GM21423 (cell line): ENCODE data around the gene RSPRY1.

Experiments used
- ATAC-seq: cut with Tn5 transposase; IDR thresholded peaks from one replicate; pipeline ENCODE4 v1.9.1; 2021; ENCODE audit warnings: mild to moderate bottlenecking, moderate library complexity; ENCODE audit not compliant: unreplicated experiment

The RSPRY1 gene

DNA sequence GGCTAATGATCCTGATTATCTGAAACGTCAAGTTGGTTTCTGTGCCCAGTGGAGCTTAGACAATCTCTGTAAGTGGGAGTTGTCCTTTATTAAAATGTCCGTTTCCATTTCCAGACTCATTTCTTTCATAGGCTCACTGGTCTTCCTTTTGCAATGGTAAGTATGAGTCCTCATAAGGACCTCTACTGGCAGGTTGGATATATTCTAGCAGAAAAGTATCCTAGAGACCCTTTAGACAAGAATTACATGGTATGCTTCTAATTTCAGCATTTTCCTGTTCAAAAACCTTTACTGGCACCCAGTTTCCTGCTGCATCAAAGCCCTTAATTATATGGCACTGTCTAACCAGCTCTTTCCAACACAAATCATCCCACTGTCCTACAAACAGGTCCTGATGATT, 30.8 kb downstream of the RSPRY1 start:
- no peak for ATAC-seq

DNA sequence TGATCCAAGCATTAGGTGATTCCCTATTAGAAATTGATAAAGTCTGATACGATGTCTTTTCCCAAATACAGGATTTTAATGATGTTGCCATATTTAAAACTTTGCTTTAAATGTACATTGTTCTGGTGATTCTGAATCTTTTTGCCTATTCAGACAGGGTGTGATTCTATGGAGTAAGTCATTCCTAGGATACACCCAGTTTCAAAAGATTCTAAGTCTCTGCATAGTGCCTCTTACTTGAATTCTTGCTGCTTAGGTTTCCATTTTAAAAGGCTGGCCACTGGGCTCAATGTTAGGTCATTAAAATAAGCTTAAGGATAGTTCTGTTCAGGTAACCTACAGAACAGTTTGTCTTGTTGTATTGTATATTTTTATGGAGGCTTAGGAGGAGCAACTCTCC, 36.9 kb downstream of the RSPRY1 start:
- no peak for ATAC-seq

DNA sequence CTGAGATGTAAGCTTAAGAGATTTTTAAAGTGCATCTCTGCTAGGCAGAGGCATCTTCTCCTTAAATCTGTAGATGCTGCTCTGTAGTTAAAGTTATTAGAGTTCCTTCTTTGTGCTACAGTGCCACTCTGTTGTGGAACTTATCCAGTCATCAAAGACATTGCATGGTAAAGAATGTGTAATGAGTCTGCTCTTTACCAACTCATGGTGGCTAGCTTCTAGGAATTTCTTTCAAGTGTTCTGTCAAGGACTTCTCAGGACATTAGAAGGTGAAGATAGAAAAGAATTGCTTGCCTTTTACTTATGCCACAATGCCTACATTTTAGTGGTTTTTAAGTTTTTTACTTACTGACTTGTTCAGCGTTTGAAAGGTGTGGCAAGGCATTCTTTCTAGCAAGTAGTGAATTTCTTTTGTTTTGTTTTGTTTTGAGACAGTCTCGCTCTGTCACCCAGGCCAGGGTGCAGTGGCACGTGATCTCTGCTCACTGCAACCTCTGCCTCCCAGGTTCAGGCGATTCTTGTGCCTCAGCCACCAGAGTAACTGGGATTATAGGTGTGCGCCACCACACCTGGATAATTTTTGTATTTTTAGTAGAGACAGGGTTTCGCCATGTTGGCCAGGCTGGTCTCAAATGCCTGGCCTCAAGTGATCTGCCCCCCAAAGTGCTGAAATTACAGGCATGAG, 38.7 kb downstream of the RSPRY1 start:
- ATAC-seq = no peak

DNA sequence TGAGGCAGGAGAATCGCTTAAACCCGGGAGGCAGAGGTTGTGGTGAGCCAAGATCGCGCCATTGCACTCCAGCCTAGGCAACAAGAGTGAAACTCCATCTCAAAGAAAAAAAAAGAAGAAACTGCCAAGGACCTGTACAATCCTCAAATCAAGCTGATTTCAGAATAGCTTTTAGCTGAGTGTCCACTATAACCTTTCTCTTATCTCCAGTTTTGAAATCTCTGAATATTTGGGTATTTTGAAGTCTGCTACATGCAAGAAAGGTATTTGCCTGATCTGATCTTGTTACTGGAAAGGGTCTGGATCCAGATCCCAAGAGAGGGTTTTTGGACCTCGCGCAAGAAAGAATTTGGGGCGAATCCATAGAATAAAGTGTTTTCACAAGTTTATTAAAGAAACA, 39.8 kb downstream of the RSPRY1 start:
- no peak for ATAC-seq

DNA sequence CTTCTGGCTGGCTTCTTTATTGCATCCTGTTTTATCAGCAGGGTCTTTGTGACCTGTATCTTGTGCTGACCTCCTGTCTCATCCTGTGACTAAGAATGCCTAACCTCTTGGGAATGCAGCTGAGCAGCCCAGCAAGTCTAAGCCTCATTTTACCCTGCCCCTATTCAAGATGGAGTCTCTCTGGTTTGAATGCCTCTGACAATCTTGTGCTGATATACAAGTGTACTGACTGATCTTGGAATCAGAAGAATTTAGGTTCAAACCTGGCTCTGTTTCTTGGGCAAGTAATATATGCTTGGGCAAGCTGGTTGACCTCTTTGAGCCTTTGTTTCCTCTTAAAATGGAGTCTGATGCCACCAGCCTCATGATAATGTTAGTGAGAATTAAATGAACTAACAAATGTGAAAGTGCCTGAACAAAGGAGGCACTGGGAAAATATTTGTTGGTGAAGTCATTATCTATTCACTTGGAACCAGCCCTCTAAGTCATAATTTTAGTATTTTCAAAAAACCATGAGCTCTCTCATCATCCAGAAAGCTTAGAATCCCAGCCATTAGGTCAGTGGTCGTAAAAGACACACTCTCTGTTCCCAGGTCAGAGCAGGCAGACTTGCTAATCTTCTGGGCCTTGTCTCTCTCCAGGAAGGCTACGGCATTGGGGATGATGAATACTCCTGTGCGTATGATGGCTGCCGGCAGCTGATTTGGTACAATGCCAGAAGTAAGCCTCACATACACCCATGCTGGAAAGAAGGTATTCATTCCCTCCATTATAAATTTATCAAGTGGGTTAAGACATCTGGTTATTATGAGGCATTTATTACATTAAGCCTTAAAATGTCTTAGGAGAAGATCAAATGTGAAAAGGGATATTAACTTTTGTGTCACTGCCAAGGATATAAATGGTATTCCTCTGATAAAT, 40.8 kb downstream of the RSPRY1 start:
- ATAC-seq = no peak

DNA sequence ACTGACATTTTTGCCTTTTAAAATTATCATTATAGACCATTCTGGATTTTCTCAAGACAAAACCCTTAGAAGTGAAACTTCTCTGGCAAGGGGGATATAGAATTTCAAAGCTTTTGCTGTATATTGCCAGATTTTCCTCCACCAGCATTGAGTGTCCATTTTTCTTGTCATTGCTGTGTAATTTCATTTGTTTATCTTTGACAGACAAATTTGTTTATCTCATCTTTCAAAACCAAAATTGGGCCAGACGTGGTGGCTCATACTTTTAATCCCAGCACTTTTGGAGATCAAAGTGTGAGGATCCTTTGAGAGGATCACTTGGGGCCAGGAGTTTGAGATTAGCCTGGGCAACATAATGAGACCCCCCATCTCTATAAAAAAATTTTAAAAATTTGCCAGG, 43.0 kb downstream of the RSPRY1 start:
- no peak for ATAC-seq

DNA sequence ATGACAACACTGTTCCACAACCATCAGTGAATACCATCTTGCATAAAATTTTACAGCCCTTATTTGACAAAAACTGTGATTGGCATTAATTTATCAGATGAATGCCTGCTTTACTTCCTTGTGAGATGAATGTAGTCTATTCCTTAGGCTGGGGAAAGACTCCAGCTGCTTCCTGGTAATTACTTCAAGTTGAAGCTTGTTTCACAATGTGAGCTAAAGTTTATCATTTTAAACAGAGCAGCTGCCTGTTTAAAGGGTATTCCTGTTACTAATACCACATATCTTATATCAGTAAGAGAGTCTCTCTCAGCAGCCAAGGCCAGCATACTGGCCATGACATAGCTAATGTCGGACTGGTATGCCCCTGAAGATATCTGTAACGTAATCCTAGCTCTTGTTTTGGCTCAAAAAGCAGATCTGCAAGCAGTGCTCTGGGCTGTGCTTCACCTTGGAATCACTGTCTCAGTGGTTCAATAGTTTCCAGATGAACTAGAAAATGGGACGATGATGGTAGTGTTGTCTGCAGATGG, 45.8 kb downstream of the RSPRY1 start:
- no peak for ATAC-seq

DNA sequence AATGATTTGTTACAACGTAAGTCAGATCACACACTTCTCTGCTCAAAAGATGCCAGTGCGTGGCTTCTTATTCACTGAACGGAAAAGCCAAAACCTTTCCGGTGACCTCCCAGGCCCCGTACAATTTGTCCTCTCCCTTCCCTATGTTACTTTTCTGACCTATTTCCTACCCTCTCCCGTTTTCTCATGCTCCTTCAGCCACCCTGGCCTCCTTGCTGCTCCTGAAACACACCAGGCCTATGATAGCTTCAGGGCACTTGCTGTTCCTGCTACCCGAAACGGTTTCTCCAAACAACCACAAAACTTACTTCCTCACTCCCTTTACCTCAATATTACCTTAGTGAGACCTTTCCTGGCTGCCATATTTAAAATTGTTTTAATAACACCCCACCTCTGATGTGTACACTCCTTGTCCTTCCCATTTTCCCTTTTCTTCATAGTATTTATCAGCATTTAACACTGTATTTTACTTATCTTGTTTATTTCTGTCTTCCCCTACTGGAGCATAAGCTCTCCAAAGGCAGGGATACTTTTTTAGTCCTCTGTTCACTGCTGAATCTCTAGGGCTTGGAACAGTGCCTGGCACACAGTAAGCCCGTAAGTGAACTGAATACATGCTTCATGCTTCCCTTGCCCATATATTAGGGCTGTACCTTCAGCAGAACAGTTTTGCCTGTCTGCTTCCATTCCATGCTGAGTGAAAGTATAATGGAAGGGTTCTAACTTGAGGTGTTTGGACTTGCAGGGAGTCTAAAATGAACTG, 48.0 kb downstream of the RSPRY1 start:
- ATAC-seq = no peak

DNA sequence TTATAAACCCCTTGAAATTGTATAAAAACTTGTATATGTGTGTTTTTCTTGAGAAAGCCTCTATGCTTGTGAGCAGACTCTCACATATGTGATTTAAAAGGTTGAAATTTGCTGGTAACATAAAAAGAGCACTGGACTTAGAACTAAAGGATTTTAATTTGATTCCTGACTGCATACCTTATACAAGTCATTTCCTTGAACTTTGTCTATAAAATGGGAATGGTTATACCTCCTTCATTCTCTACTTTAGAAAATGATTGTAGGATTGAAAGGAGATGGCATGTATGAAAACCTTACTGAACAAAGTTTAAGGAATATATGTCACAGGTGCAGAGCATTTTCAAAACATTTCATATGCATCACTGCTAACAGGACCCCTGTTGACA, 48.6 kb downstream of the RSPRY1 start:
- no peak for ATAC-seq

DNA sequence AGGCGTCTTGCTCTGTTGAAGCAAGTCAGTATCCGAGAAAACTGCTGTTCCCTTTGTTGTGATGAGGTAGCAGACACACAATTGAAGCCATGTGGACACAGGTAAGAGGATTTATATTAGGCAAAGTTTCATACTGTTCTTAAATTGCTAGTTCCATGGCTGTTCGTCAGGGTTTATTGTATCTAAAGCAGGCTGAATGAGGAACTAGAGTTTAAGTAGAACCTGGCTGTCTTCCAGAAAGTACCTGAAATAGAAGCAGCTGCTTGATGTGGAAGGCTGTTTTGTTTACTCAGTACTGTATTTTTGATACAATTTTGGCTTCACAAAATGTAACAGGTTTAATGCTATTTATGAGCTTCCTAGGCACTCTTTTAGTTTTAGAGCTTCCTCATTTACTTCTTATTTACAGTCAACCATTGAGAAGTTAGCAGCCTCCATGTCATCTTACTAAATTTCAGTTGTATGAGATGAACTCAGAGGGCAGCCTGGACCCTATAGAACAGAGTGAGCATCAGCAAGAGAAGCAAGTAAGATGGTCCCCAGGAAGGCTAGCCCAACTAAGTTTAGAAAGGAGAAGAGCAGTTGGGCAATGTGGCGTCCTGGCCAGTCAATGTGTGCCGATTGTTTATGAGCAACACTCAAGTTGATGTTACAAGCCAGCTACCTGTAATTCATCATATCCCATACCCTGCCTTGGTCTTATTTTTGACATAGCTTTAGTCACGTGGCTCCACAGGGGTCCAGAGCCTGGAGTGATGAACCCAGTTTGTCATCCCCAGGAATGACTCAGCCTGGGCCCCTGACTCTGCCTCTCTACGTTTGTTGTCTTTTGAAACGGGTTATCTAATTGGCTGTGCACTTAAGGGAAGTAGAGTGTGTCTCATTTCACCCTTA, 49.2 kb downstream of the RSPRY1 start:
- no peak for ATAC-seq

DNA sequence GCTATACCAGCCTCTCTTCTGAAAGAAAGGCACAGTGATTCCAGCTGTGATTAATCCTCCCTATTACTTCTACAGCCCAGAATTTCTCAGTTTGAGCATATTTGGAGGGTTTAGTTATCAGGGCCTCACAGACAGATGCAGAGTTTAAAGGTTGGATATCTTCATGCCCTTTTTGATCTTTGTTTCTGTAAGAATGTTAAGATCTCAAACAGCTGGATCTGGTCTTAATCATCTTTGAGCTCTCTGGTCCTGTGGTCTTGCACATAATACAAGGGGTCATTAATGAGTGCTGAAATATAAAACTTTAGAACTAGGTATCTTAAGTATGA, 49.9 kb downstream of the RSPRY1 start:
- no peak for ATAC-seq

DNA sequence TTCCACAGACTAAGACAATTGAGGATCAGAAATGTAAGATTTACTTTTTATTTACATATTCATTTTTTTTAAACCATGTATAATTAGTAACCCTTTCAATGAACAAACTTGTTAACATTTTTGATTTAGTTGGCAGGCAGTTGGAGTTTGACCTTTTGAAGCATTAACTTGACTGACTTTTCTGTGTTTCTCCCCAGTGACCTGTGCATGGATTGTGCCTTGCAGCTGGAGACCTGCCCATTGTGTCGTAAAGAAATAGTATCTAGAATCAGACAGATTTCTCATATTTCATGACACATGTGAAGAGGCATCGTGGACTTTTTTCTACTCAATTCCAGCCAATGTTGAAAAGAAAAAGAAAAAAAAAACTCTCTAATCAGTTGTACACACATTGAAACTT, 52.6 kb downstream of the RSPRY1 start:
- no peak for ATAC-seq

DNA sequence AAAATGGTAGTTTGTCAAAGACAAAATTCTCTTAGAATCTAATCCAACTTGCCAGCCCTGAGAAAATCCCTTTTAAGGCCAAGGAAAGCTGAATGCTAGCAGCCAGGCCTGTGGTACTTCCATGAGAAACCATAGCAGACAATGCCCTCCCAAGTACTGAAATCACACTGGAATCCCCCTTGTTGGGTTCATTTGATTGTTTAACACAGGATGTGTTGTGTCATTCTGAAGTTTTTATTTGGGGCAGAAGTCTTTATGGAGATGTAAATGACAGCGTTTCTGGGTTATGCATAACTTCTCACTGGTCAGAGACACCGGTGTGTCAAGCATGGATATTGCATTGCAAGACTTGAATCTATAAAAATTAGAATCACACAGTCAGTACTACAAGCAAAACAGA, 53.0 kb downstream of the RSPRY1 start:
- no peak for ATAC-seq

DNA sequence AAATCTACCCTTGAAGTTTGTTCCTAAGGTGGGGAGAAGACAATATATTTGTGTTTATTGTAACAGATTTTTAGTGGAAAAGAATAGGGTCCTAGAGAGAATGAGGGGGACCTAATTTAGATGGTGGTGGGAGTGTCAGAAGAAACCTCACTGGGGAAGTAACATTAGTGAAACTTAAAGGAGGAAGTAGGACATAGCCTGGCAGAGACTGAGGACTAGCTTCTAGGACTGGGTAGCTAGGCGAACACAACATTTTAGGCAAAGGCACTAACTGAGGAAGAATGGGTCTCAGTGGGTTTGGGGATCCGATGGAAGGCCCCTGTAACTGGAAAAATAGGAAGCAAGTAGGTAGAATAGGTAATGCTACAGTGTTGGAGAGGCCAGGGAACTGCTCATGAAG, 54.7 kb downstream of the RSPRY1 start:
- ATAC-seq = no peak

DNA sequence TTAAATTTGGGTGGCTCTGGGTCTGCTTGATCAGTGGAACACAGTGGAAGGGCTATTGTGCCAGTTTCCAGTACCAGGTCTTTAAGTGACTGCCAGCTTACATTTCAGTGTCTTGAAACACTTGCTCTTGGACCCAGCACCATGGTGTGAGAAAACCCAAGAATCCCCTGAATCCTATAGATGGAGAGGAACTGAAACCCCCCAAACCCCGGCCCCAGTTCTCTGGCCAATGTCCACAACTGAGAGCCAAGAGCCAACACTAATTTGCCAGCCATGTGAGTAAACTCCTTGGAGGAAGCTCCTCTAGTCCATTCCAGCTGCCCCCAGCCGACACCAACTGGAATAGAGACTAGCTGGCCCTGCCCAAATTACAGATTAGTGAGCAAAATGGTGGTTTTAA, 56.5 kb downstream of the RSPRY1 start:
- ATAC-seq = no peak

DNA sequence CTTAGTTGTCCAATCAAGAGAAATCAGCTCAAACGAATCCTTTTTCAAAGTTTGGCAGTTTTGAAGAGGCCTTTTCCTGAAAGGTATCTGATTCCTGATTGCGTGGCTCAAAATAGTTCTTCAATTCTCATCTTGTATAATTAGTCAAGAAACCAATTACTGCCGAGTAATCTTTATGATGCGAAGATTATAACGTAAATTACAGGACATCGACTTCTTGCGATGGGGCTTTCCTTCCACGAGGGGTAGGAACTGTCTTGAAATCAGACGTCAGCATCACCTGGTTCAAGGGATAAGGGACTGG, 58.3 kb downstream of the RSPRY1 start:
- no peak for ATAC-seq

DNA sequence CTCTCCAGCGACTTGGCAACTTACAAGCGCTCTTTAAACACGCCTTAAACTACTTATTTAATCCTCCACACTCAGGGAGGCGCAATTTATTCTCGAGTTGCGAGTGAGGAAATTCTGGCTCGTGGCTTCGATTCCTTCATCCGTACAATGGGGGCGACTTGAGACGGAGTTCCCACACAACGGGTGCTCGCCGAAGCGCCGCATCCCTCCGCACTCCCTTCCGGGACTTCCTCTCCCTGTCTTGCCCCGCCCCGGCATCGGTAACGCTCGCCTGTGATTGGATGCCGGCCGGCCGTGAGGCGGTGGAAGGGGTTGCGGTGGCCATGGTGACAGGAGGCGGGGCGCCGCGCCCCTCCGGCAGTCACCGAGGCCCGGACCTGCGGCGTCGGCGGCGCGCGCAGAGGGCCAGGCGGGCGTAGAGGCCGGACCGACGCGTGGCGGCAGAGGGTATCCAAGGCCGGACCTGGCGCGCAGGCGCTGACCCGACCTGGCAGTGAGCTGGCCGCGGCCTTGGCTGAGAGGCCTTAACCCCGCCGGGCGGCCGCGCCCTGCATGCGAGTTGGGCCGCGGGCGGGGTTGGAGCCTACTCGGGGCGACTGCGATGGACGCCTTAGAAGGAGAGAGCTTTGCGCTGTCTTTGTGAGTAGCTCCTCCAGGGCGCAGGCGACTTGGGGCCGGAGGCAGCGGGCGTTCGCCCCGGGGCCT, 58.8 kb downstream of the RSPRY1 start, which contains the start of gene ARL2BP:
Gene ARL2BP, plus strand, starts transcription at position 493 of the 705 bp plus-strand sequence. Its CDS starts 109 bp downstream, at position 602.
- ATAC-seq = peak; percentile 94

DNA sequence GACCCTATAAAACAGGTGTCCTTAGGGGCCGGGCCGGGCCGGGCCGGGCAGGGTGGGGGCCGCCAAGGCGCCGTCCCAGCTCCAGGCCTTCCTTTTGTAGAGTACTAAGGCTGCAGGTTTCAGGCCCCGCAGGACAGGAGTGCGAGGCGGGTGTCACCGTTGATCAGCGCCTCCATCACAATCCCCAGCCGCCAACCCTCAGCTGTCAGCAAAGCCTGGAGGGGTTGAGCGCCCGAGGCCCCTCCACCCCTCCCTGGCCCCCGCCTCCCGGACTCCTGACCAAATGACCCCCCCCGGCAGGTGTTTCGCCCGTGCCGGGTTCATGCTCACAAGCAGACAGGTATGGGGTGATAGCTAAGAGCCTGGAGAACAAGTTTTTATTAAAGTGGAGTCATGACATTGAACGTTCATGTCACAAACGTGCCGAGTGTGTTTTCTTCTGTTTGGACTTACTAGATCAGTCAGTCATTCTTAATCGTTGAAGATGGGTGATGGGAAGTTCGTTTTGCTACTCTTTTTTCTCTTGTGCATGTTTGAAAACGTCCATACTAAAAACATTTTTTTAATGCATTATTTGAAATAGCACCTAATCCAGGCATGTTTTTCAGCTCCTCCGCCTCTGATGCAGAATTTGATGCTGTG, 59.5 kb downstream of the RSPRY1 start:
- peak; percentile 23 for ATAC-seq

DNA sequence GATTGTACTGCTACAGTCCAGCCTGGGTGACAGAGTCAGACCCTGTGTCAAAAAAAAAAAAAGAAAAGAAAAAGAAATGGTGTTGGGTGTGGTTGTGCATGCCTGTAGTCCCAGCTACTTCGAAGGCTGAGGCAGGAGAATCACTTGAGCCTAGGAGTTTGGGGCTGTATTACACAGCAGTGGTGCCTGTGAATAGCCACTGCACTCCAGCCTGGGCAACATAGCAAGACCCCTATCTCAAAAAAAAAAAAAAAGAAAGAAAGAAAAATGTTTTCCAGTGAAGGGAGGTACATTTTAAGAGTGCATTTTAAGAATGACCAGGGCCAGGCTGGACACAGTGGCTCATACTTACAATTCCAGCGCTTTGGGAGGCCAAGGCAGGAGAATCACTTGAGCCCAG, 65.2 kb downstream of the RSPRY1 start:
- no peak for ATAC-seq
